ENCODE data around the gene PNPO. TPM values are rescaled to one million over a fixed set of nuclear protein-coding genes. Genes with fewer than 3 reads are reported as not detected.
"Not testable (repeated sequence)": the region's sequence is repeated elsewhere in the genome, so short reads cannot be mapped to it uniquely, and the experiment has no call there.

The PNPO gene
- total RNA-seq, 1 experiment from 2014 or later = 12.3 TPM

DNA sequence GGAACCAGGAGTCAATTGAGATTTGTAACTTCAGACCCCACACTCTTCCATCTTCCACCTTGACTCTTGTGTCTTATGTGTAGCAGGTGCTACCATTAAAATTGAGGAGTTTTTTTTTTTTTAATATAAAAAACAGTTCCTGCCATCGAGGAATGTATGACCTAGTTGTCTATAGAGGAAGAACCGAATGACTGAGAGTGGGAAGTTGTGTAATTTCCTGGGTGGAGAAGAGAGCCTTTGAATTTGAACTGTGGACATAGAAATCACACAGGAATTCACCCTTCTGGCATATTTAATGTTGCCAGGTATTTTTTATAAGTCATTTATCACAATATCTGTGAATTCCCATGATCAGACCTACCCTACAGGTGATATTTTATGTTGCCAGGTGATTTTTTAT, 23.4 kb upstream of the PNPO start:
- no peak overlapping the region for H3K4me3 ChIP-seq (ENCODE audit: low read depth, low read length, poor library complexity, severe bottlenecking)
- ChIA-PET POLR2A (ENCODE audit: low non-redundant PET) (no interaction called here), CTCF (no interaction called here)
- no peak for TF ChIP-seq EZH2 (IDR thresholded peaks at IDR 0.05; ENCODE audit: borderline replicate concordance, low read depth, low read length, poor library complexity, severe bottlenecking)
- TF ChIP-seq, protein P1, sequence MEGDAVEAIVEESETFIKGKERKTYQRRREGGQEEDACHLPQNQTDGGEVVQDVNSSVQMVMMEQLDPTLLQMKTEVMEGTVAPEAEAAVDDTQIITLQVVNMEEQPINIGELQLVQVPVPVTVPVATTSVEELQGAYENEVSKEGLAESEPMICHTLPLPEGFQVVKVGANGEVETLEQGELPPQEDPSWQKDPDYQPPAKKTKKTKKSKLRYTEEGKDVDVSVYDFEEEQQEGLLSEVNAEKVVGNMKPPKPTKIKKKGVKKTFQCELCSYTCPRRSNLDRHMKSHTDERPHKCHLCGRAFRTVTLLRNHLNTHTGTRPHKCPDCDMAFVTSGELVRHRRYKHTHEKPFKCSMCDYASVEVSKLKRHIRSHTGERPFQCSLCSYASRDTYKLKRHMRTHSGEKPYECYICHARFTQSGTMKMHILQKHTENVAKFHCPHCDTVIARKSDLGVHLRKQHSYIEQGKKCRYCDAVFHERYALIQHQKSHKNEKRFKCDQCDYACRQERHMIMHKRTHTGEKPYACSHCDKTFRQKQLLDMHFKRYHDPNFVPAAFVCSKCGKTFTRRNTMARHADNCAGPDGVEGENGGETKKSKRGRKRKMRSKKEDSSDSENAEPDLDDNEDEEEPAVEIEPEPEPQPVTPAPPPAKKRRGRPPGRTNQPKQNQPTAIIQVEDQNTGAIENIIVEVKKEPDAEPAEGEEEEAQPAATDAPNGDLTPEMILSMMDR (conservative IDR thresholded peaks at IDR 0.05; ENCODE audit: low read depth, low read length) = no peak
- H3K27me3 ChIP-seq (replicated peaks; ENCODE audit: insufficient read depth, low read depth, low read length, poor library complexity) = no peaks in the 10 kb centered on the region
- H3K36me3 ChIP-seq (ENCODE audit: insufficient read depth, low read length, poor library complexity, severe bottlenecking) = peaks cover 6% of the 10 kb centered on the region
- no peaks in the 10 kb centered on the region for H3K9me3 ChIP-seq (ENCODE audit: low read depth, low read length, poor library complexity, severe bottlenecking)
- no TSS peak for BruUV-seq (replicated peaks)
- intact Hi-C loops (cut with micrococcal nuclease; ENCODE audit: unreplicated experiment) = no loop called here
- no peak overlapping the region for H3K27ac ChIP-seq (ENCODE audit: low read depth, low read length, poor library complexity, severe bottlenecking)
- H3K4me1 ChIP-seq (ENCODE audit: insufficient read depth, low read length, poor library complexity, severe bottlenecking) = no peaks in the 10 kb centered on the region
- no peak for DNase-seq (ENCODE audit: low spot score)

DNA sequence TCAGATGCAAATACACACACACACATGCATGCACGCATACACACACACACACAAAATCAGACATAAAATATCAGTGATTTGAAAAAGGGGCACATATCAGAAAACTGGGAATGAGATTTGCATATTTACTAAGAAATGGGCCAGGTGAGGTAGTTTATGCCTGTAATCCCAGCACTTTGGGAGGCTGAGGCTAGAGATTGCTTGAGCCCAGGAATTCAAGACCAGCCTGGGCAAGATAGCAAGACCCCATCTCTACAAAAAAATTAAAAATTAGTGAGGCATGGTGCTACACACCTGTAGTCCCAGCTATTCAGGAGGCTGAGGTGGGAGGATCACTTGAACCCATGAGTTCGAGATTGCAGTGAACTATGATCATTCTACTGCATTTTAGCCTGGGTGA, 22.4 kb upstream of the PNPO start:
- Histone ChIP-seq H3K27me3 (replicated peaks; ENCODE audit: insufficient read depth, low read depth, low read length, poor library complexity) (no peaks in the 10 kb centered on the region), H3K36me3 (ENCODE audit: insufficient read depth, low read length, poor library complexity, severe bottlenecking) (peaks cover 9% of the 10 kb centered on the region), H3K4me3 (ENCODE audit: low read depth, low read length, poor library complexity, severe bottlenecking) (no peak overlapping the region), H3K9me3 (ENCODE audit: low read depth, low read length, poor library complexity, severe bottlenecking) (no peaks in the 10 kb centered on the region), H3K4me1 (ENCODE audit: insufficient read depth, low read length, poor library complexity, severe bottlenecking) (no peaks in the 10 kb centered on the region), H3K27ac (ENCODE audit: low read depth, low read length, poor library complexity, severe bottlenecking) (no peak overlapping the region)
- TF ChIP-seq, protein P1 (conservative IDR thresholded peaks at IDR 0.05; ENCODE audit: low read depth, low read length) = no peak
- no peak for TF ChIP-seq EZH2 (IDR thresholded peaks at IDR 0.05; ENCODE audit: borderline replicate concordance, low read depth, low read length, poor library complexity, severe bottlenecking)
- no peak for DNase-seq (ENCODE audit: low spot score)
- intact Hi-C loops (cut with micrococcal nuclease; ENCODE audit: unreplicated experiment) = no loop called here
- ChIA-PET POLR2A (ENCODE audit: low non-redundant PET) (no interaction called here), CTCF (no interaction called here)
- BruUV-seq (replicated peaks) = no TSS peak

DNA sequence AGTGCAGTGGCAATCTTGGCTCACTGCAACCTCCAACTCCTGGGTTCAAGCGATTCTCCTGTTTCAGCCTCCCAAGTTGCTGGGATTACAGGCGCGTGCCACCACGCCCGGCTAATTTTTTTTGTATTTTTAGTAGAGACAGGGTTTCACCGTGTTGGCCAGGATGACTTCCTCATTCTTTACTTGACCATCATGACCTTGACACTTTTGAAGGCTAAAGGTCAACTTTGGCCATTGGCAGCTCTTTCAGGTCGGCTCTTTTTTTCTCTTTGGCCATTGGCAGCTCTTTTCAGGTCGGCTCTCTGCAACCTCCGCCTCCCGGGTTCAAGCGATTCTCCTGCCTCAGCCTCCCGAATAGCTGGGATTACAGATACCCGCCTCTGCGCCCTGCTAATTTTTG, 21.5 kb upstream of the PNPO start:
- BruUV-seq (replicated peaks); H3K4me3 ChIP-seq (ENCODE audit: low read depth, low read length, poor library complexity, severe bottlenecking); H3K27ac ChIP-seq (ENCODE audit: low read depth, low read length, poor library complexity, severe bottlenecking); H3K9me3 ChIP-seq (ENCODE audit: low read depth, low read length, poor library complexity, severe bottlenecking); DNase-seq (ENCODE audit: low spot score); H3K36me3 ChIP-seq (ENCODE audit: insufficient read depth, low read length, poor library complexity, severe bottlenecking); intact Hi-C loops (cut with micrococcal nuclease; ENCODE audit: unreplicated experiment); POLR2A ChIA-PET (ENCODE audit: low non-redundant PET); H3K4me1 ChIP-seq (ENCODE audit: insufficient read depth, low read length, poor library complexity, severe bottlenecking); H3K27me3 ChIP-seq (replicated peaks; ENCODE audit: insufficient read depth, low read depth, low read length, poor library complexity); CTCF ChIA-PET: not testable (repeated sequence)

DNA sequence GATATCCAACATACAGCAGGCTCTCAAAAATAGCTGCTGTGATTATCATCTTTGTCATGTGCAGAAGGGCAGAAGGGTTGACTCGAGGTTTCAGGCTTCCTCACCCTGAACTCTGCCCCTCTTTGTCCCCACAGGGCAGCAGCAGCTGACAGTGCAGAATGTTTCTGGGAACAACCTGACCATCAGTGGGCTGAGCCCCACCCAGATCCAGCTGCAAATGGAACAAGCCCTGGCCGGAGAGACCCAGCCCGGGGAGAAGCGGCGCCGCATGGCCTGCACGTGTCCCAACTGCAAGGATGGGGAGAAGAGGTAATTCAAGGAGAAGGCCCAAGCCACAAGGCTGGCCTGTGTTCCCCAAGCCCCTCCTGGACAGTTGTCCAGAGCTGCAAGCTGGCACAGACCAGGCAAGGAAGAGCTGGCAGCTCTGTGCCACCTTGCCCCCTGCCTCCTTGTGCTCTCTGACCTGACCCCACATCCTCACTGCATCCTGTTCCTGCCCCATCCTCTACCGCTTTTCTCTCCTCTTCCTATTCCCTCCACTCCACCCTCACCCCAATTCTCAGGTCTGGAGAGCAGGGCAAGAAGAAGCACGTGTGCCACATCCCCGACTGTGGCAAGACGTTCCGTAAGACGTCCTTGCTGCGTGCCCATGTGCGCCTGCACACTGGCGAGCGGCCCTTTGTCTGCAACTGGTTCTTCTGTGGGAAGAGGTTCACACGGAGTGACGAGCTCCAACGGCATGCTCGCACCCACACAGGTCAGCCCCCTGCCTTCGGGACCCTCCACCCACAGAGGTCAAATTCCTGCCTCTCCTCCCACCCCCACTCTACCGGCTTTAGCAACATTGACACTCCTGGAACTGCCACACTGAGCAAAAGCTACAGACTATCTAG, 16.3 kb upstream of the PNPO start:
- POLR2A ChIA-PET (ENCODE audit: low non-redundant PET) = interaction anchor here (0.6 kb wide), 1 partner anchor 21 kb away, joined by 3 read pairs; no protein-coding TSS in a partner anchor
- Histone ChIP-seq H3K36me3 (ENCODE audit: insufficient read depth, low read length, poor library complexity, severe bottlenecking) (peaks cover 19% of the 10 kb centered on the region), H3K27me3 (replicated peaks; ENCODE audit: insufficient read depth, low read depth, low read length, poor library complexity) (no peaks in the 10 kb centered on the region), H3K4me1 (ENCODE audit: insufficient read depth, low read length, poor library complexity, severe bottlenecking) (no peaks in the 10 kb centered on the region), H3K4me3 (ENCODE audit: low read depth, low read length, poor library complexity, severe bottlenecking) (no peak overlapping the region), H3K27ac (ENCODE audit: low read depth, low read length, poor library complexity, severe bottlenecking) (no peak overlapping the region), H3K9me3 (ENCODE audit: low read depth, low read length, poor library complexity, severe bottlenecking) (no peaks in the 10 kb centered on the region)
- CTCF ChIA-PET = no interaction called here
- BruUV-seq (replicated peaks) = no TSS peak
- no peak for DNase-seq (ENCODE audit: low spot score)
- intact Hi-C loops (cut with micrococcal nuclease; ENCODE audit: unreplicated experiment) = no loop called here
- TF ChIP-seq, protein P1 (conservative IDR thresholded peaks at IDR 0.05; ENCODE audit: low read depth, low read length) = no peak
- no peak for TF ChIP-seq EZH2 (IDR thresholded peaks at IDR 0.05; ENCODE audit: borderline replicate concordance, low read depth, low read length, poor library complexity, severe bottlenecking)
